GM13977 (cell line): ENCODE measurements around the gene AKAP13.
A peak's percentile ranks its signal among the peaks of the same experiment; 100 is the strongest.

Source experiments
- DNase-seq: peaks from one replicate; pipeline ENCODE4 v3.0.0; 2012; ENCODE audit warnings: low spot score
- in situ Hi-C: fragments of 300-500 bp; cut with MboI; formaldehyde crosslinking; loops from one replicate; pipeline ENCODE4 v1.12.0; 2022; ENCODE audit warnings: low sequenced_read_pairs, low pct_unique_long_range_greater_than_20kb, mixed read lengths, inconsistent platforms; ENCODE audit not compliant: unreplicated experiment
- TF ChIP-seq, protein P1 (sequence below): IDR thresholded peaks from 2 replicates; pipeline ENCODE4 v1.5.1; 2012; ENCODE audit warnings: mild to moderate bottlenecking, control low read depth; ENCODE audit not compliant: insufficient read depth; ENCODE audit errors: extremely low read depth, missing control alignments

The AKAP13 gene

DNA sequence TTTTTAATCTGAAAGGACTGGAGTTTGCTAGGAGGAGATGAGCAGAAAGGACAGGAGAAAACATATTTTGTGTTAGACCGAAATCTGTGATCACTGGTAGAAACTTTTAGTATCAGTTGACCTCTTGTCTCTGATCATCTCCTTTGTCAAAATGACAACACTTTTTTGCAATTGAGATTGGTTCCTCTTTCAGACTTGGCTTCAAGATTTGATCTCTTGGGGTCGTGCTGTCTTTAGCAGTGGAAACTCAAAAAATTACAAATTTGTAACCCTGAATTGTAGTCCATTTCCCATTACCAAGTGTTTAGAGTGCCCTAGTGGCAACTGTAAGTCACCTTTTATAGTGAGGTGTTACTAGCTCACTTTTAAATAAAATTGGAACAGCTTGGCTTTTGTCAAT, 306.9 kb downstream of the AKAP13 start:
- TF ChIP-seq, protein P1, sequence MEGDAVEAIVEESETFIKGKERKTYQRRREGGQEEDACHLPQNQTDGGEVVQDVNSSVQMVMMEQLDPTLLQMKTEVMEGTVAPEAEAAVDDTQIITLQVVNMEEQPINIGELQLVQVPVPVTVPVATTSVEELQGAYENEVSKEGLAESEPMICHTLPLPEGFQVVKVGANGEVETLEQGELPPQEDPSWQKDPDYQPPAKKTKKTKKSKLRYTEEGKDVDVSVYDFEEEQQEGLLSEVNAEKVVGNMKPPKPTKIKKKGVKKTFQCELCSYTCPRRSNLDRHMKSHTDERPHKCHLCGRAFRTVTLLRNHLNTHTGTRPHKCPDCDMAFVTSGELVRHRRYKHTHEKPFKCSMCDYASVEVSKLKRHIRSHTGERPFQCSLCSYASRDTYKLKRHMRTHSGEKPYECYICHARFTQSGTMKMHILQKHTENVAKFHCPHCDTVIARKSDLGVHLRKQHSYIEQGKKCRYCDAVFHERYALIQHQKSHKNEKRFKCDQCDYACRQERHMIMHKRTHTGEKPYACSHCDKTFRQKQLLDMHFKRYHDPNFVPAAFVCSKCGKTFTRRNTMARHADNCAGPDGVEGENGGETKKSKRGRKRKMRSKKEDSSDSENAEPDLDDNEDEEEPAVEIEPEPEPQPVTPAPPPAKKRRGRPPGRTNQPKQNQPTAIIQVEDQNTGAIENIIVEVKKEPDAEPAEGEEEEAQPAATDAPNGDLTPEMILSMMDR = no peak
- in situ Hi-C loops = no loop called here
- DNase-seq = no peak

DNA sequence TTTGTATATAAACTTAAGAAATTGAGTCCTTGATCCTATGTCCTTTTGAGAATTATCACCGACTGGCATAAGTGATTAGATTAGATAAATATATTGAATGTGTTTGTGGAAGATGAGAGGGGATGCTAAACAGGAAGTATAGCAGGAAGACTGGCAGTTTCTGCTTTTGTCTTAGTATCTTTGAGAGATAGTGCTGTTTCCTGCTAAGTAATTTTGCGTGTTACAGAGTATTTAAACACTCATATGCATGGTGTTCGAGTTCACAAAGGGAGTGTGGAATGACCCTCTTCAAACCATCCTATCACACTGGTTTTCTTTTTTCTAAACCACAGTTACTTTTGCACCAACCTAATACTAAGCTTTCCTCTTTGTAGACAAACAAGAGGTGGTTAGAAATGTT, 308.3 kb downstream of the AKAP13 start:
- DNase-seq = no peak
- in situ Hi-C loops = no loop called here
- TF ChIP-seq, protein P1 = no peak

DNA sequence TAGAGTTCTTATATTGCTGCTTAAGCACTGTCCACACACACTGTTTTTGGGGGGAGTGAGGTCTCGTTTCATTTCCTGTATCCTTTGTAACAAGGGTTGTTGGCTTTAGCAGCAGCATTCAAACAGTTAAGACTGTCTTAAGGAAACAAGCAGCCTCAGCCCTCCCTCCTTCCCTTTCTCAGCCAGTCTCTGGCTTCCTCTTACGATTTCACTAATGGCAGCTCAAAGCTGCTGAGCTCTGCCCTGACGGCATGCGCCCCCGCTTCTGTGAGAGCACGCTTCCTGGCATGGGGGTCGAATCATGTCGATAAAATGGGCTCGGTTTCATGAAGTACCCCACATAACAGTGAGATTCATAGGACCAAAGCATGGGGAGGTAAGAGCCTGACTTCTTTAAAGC, 309.3 kb downstream of the AKAP13 start:
- TF ChIP-seq, protein P1 = no peak
- no peak for DNase-seq
- in situ Hi-C loops = no loop called here

DNA sequence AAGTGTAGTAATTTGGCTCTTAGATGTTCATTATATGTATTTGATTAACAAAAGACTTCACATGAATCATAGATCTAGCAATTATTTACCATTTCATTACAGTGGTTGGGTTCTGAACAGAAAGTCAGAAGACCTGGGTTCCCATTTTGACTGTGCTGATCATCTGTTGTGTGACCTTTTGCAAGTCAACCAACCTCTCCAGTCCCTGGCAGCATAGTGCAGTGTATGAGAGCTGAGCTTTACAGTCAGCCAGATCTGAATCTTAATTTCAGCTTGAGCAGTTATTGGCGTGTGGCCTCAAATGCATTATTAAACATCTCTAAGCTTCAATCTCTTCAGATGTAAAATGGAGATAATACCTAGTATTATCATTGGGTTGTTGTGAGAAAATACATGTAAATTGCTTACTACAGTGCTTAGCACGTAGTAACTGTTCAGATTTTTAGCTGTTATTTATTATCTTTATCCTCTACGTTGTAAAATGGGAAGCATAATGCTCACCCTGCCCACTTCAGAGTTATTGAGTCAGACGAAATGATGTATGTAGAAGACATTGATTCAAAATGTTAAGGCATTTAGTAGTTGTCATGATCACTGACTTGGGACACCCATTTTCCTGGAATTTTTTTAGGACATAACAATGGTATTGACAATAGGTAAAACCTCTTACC, 310.3 kb downstream of the AKAP13 start:
- TF ChIP-seq, protein P1 = no peak
- peak; percentile 36 for DNase-seq
- in situ Hi-C loops = no loop called here

DNA sequence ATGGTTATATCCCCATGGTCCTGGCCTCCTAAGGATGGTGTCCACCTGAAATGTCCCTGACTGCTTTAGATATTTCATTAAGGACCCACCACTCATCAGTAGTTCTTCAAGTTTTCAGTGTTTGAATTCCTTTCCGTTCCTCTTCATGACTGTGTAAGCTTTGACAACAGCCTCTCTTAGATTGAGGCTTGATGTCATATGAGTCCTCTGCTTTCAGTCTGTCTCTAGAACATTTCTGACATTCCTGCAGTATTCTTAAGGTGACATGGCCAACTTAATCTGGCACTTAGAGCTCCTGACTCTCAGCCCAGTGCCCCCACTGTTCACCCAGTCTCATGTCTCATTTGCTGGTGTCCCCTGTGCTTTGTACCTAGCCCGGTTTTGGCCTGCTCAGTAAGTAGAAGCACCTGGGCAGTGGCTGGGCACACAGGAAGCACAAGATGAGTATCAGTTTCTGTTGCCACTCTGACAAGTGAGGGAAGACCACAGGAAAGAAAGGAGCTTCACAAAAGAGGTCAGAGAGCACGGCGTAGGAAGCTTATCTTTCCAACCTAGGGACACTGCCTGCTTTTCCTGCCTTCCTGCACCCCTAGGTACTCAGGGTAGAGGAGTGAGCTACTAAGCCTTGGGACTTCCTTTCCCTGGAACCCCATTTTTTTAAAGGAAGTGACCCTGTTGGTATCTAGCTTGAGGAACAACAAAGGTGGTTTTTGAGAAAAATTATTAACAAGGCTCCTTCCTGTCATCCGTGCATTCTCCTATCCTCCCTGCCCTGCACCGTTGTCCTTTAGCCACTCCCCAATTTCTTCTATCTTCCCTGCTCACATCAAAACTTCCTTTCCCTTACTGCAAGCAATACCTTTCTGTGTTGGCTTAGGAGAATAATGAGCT, 311.2 kb downstream of the AKAP13 start:
- in situ Hi-C loops = no loop called here
- TF ChIP-seq, protein P1 = no peak
- no peak for DNase-seq

DNA sequence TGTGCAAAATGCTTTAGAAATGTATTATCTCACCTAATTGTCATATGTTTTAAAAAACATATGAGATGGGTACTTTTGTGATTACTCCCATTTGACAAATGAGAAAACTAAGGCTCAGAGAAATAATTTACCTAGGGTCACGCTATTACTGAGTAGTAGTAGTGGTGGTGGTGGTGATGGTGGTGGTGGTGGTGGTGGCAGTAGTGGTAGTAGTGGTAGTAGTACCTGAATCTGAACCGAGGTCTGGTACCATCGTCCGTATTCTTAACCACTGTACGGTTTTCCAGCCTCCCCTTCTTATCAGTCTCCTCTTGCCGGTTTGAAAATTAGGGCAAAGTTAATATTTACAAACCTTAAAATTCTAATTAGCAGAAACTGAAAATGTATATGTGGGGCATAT, 311.9 kb downstream of the AKAP13 start:
- DNase-seq = no peak
- in situ Hi-C loops = no loop called here
- TF ChIP-seq, protein P1 = no peak
